Measurements from ENCODE around the gene BTD.

BTD gene

GRCh38 chr3:15637131-15637951 lies 35.8 kb downstream of the BTD start:
- no peak overlapping the region for H3K4me3 ChIP-seq (ENCODE audit: low read depth, low read length)
- TF ChIP-seq POLR2A (IDR thresholded peaks at IDR 0.05; ENCODE audit: extremely low read depth, insufficient read length): no peak
- no peak for TF ChIP-seq MYC (IDR thresholded peaks at IDR 0.05; ENCODE audit: low read depth, low read length)
- no peak for DNase-seq (ENCODE audit: low read depth)

- DNase-seq (ENCODE audit: low read depth): no peak
- no peak overlapping the region for H3K4me3 ChIP-seq (ENCODE audit: low read depth, low read length)
- TF ChIP-seq CTCF (IDR thresholded peaks at IDR 0.05; ENCODE audit: low read depth, low read length) (no peak), MYC (IDR thresholded peaks at IDR 0.05; ENCODE audit: low read depth, low read length) (no peak), MAX (IDR thresholded peaks at IDR 0.05; ENCODE audit: low read depth, low read length) (no peak), POLR2A (IDR thresholded peaks at IDR 0.05; ENCODE audit: extremely low read depth, insufficient read length) (no peak)
Observed at GRCh38 chr3:15638193-15638890, 36.8 kb downstream of the BTD start.

GRCh38 chr3:15638891-15639262 lies 37.3 kb downstream of the BTD start:
- TF ChIP-seq MYC (IDR thresholded peaks at IDR 0.05; ENCODE audit: low read depth, low read length) (no peak), MAX (IDR thresholded peaks at IDR 0.05; ENCODE audit: low read depth, low read length) (no peak)
- no peak overlapping the region for H3K4me3 ChIP-seq (ENCODE audit: low read depth, low read length)
- no peak for DNase-seq (ENCODE audit: low read depth)

GRCh38 chr3:15645246-15645645 lies 43.7 kb downstream of the BTD start:
- H3K4me3 ChIP-seq (ENCODE audit: low read depth, low read length): no peak overlapping the region
- no peak for DNase-seq (ENCODE audit: low read depth)
- TF ChIP-seq MAX (IDR thresholded peaks at IDR 0.05; ENCODE audit: low read depth, low read length) (no peak), MYC (IDR thresholded peaks at IDR 0.05; ENCODE audit: low read depth, low read length) (no peak), POLR2A (IDR thresholded peaks at IDR 0.05; ENCODE audit: extremely low read depth, insufficient read length) (no peak), CTCF (IDR thresholded peaks at IDR 0.05; ENCODE audit: low read depth, low read length) (no peak)

GRCh38 chr3:15645740-15646501 lies 44.4 kb downstream of the BTD start:
- H3K4me3 ChIP-seq (ENCODE audit: low read depth, low read length): no peak overlapping the region
- TF ChIP-seq CTCF (IDR thresholded peaks at IDR 0.05; ENCODE audit: low read depth, low read length): no peak
- no peak for TF ChIP-seq POLR2A (IDR thresholded peaks at IDR 0.05; ENCODE audit: extremely low read depth, insufficient read length)
- TF ChIP-seq MYC (IDR thresholded peaks at IDR 0.05; ENCODE audit: low read depth, low read length): no peak
- no peak for TF ChIP-seq MAX (IDR thresholded peaks at IDR 0.05; ENCODE audit: low read depth, low read length)
- no peak for DNase-seq (ENCODE audit: low read depth)

GRCh38 chr3:15646851-15647511 lies 45.4 kb downstream of the BTD start:
- no peak overlapping the region for H3K4me3 ChIP-seq (ENCODE audit: low read depth, low read length)
- DNase-seq (ENCODE audit: low read depth): peak; percentile 7
- TF ChIP-seq POLR2A (IDR thresholded peaks at IDR 0.05; ENCODE audit: extremely low read depth, insufficient read length): no peak
- no peak for TF ChIP-seq CTCF (IDR thresholded peaks at IDR 0.05; ENCODE audit: low read depth, low read length)
- TF ChIP-seq MAX (IDR thresholded peaks at IDR 0.05; ENCODE audit: low read depth, low read length): no peak
- no peak for TF ChIP-seq MYC (IDR thresholded peaks at IDR 0.05; ENCODE audit: low read depth, low read length)

Data from NB4 (cell line).